NCI-H2029 treated with DMSO at 0.1 percent for 48 hours (cell line): ENCODE measurements around the gene NOD1.
"Not testable (repeated sequence)": the region's sequence is repeated elsewhere in the genome, so short reads cannot be mapped to it uniquely, and the experiment has no call there.

Experiments used
- DNase-seq: peaks from one replicate; lab custom pipeline; 2025; lab: John Stamatoyannopoulos, UW

NOD1 gene

GRCh38 chr7:30447466-30447865 is 31.1 kb downstream of the NOD1 start:
- DNase-seq, result no peak

DNA sequence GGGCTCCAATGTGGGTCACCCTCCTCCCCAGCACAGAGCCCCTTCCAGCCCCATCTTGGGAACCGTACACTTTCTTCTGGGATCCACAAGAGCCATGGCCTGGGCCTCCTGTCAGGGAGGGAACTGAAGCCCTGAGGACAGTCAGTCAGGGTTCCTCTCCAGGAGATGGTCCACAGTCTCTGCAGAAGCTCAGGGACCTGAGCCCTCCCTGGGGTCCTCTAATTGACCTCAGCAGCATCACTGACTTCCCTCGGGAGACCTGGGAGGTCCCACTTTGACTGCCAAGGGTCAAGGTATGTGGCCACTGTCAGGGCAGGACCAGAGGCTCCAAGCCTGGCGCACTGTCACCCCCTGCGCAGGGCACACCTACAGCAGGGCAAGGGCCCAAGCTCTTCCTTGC is 32.3 kb downstream of the NOD1 start:
- no peak for DNase-seq

DNA sequence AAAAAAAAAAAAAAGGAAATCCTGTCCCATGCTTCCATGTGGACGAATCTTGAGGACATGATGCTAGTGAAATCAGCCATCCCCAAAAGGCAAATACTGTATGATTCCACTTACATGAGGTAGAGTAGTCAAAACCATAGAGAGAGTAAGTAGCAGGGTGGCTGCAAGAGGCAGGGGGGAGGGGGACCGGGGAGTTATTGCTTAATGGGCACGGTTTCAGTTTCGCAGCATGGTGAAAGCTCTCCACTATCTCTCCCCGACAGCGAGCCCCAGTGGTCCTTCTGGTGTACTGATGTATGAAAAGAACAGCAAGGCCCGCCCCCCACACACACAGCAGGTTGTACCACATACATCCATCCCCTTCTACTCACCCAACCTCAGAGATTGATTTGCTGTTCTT is 32.8 kb downstream of the NOD1 start:
- peak; percentile 44 for DNase-seq

GRCh38 chr7:30437823-30438574 is 40.6 kb downstream of the NOD1 start:
- DNase-seq, result no peak

DNA sequence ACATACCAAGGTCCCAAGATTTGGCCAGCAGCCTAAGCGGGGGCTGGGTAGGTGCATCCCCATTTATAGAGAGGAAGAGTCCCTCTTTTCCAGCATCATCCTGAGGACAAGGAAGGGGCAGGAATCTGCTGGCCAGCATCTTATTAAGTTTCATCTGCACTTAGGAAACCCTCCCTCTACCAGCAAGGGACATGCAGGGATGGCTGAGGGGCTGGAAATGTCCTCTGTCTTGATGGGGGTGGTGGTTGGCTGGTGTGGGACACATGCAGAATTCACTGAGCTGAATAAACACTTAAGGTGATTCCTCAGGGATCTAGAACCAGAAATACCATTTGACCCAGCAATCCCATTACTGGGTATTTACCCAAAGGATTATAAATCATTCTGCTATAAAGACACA is 42.1 kb downstream of the NOD1 start:
- DNase-seq, result no peak

DNA sequence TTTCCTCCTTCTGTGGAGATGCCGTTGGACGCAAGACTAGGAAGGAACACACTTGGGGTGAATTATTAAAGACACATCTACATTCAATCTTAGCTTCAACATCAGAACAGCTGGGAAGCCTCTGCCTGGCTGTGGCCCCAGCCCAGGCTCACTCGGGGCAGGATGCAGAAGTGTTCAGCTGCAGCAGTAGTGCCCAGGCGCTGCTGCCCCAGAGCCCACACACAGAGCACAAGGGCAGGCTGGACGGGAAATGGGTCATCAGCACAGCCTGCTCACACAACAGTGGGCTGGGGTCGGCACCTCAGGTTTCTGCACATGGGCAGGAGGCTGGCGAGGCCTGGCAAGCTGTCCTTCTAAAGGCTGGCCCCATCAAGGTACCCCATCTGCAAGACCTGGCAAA is 42.5 kb downstream of the NOD1 start:
- no peak for DNase-seq

DNA sequence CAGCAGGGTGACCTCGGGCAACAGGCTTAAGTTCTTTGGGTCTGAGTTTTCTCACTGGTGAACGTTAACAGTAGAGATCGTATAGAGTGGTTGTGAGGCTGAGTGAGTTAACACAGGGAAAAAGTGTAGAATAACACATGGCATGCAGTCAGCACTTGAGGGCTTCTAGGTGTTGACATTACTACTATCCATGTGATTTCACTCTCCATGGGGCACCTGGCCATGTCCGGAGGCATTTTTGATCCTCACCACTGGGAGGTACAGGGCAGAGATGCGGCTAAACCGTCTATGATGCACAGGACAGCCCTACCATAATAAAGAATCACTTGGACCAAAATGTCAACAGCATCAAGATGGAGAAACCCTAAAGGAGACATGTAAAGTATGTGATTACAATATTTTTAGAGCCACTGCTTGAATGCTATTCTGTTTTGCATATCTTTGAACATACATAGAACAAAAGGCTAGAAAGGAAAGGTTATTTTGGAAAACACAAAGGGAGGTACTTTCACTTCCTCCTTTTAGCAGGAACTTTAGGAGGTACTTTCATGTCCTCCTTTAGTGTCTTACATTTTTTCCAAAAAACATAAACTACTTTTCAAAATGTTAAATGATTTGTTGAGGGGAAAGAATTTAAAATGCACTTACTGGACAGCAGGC is 44.3 kb downstream of the NOD1 start:
- peak; percentile 31 for DNase-seq

- DNase-seq, result no peak
Observed at GRCh38 chr7:30433506-30433905, 45.1 kb downstream of the NOD1 start.

GRCh38 chr7:30433082-30433481 is 45.5 kb downstream of the NOD1 start:
- DNase-seq, result peak; percentile 29

- DNase-seq, result peak; percentile 79
Observed at GRCh38 chr7:30430777-30431176, 47.8 kb downstream of the NOD1 start.

DNA sequence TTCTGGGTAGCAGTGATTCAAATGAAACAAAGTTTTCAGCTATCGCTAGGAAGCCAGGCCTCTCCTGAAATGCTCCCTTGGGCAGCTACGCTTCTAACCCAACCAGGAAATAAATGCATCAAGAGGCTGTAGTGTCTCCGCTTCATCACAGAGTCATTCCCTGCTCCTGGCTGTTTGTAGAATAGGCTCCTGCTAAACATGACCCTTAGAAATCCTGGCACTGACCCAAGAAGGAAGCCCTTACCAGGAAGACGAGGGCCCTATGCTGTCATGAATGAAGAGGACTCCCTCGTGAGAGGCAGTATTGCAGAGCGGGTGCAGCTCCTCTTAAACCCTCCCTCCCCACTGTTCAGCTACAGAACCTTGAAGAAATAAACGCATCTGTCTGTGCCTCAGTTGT is 48.3 kb downstream of the NOD1 start:
- peak; percentile 97 for DNase-seq

DNA sequence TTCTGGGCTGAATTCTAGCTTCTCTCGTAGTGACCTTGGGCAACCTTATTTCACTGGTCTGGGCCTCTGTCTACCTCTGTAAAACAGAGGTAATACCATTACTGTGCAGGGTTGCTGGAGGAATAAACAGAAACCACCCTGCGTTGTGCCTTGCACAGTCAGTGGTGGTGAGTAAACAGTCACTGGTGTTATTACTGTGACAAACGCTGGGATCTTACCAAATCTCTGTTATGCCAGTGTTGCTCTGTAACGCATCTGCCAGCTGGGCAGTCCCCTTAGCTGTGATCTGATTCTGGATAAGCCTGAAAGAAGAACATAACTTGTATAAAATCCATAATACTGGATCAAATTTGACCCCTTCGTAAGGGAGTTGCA is 49.4 kb downstream of the NOD1 start:
- no peak for DNase-seq

DNA sequence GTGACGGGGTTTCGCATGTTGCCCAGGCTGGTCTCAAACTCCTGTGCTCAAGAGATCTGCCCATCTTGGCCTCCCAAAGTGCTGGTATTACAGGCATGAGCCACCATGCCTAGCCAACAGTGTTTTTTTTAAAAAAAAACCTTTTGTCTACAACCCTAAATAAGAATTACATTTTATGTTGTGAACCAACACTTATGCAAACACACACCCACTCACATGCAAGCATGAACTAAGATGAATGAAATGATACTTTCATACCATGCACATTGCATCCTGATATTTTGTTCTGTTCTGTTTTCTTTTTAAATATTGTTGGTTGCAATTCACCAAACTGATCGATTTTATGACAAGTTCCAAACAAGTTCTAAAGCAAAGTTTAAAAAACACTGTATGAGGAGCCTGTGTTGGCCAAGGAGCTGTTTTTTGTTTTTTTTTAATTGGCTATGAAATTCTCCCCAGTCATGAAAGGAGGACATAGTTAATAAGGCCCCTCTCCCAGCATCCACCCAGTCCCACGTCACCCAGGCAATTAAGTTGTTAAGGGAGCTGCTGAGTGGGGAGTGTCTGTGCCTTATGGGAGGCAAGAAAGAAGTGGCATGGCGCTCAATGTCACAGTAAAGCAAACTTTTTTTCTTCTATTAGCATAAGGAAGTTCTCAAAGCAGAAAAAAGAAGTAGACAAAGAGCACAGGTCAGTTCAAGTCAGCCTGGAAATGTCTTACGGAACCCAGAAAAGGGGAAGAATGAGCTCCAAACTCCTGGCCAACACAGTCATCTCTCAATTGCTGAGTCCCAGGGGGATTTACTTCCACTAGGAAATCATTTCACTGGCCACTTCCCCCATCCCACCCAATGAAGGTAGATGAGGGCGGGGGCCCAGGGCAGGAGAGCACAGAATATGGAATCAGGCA is 50.1 kb downstream of the NOD1 start:
- no peak for DNase-seq

DNA sequence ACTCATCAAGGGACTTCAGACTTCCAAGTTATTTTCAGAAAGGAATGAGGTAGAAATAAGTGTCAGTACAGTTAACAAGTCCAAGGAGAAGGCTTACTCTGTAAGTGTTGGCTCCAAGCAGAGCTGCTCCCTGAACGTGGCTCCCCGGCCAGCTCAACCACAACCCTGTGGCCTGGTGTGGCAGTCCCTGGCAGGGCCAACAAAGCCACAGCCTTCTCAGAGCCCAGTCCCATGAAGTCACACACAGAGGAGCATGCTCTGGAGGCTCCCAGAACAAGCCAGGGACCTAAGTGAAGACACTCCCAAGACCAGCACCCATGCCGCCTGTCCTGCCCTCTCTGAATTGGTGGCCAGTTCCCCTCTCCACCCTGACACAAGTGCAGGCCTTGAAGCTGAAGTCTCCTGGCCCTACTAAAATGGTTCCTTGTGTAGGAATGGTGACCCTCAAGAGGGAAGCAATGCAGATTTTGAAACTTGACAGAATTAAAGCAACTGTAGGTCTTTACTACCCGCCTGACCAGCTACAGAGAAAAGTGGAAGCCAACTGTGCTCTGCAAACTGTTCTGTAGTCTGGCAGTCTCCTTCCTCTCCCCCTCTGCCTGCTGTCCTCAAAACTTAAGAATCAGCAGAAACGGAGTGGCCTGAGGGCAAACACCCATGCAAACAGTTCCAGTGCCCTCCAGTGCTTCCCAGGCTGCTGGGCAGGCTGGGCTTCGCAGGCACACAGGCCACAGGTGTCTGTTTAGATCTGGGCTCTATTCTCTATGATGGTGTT is 51.1 kb downstream of the NOD1 start:
- no peak for DNase-seq

GRCh38 chr7:30424506-30424905 is 54.1 kb downstream of the NOD1 start:
- DNase-seq, result no peak

DNA sequence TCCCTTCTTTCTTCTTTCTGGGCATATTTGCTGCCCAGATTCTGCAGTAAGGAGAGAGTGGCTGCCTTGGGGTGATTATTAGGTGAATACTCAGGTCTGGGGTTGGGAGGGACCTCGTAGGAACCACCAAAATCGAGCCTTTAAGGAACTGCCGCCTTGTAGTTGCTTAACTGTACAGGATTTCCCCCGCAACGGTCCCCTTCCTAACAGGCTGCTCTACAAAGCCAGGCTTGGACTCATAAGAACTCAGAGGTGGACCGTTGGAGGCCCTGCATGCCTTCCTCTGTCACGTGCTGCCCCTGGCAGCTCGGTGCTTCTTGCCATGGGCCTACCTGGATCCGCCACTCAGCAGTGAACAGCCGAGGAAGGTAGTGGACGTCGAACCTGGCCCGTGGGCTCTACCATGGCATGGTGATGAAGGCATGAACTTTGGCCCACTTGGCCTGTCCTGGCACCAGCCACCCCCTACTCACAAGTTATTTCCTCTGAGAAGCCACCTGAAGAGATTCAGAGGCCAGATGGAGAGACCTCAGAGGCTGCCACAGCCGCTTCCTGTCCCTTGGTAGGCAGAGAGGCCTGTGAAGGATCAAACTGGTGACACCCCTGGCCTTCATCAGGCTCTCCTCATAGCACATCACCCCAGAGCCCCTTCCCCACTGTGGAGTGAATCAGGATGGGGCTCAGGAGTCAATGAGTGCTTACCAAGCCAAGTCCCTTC is 54.6 kb downstream of the NOD1 start:
- no peak for DNase-seq

DNA sequence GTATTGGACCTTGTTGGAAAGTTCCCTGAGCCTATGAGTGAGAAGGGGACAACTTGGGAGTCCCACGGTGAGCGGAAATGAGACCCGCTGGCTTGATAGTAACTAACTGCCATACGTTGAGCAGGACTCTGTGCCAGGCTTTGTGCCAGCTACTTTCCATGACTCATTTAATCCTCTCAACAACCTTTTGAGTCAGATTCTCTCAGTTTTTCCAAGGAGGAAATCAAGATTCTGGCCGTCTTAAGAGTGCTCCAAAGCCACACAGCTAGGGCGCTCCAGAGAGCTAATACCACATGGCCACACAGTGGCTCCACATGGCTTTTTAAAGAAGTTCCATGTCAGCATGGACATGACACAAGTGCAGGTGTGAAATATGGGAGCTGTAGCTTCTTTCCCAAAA is 55.7 kb downstream of the NOD1 start:
- DNase-seq, result no peak

GRCh38 chr7:30421647-30422196 is 56.9 kb downstream of the NOD1 start:
- DNase-seq, result no peak

DNA sequence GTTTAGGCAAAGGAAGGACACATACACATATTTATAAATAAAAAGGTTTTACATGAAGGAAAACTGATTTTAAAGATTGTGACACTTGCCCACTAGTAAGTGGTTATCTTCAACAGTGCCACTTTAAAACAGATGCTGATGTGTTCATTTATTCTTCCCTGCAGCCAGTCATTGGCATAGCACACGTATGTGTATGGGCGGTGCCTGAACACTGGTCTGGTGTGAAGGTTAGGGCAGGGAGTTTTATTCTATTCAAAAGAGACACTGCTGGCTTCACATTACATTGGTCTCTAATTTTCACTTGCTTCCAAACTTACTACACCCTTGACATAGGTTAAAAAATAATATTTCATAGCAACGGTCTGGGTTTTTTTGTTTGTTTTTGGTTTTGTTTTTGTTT is 57.9 kb downstream of the NOD1 start:
- no peak for DNase-seq

GRCh38 chr7:30420080-30420479 is 58.5 kb downstream of the NOD1 start:
- not testable (repeated sequence) for DNase-seq

DNA sequence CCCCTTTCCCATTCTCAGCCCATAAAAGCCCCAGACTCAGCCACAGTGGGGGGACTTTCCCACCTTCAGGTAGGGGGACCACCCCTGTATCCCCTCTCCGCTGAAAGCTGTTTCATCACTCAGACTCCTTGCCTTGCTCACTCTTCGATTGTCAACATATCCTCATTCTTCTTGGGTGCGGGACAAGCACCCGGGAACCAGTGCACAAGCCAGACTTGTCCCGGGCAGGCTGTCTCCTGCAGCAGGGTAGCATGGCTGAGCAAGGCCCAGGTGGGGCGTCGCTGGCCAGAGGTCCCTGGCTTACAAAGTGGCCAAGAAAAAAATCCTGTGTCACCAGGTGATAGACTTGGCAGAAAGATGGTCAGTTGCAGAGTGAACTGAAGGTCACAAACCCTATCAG is 64.7 kb downstream of the NOD1 start:
- DNase-seq, result no peak
